Measurements from ENCODE around the gene MAST3. TPM values are rescaled to one million over a fixed set of nuclear protein-coding genes. Genes with fewer than 3 reads are reported as not detected.

Gene MAST3
- total and polyA plus RNA-seq, 2 of the 13 experiments (the other 11 are each of a cell fraction or from before 2014, with no cell fraction given), result 4.1 to 4.6 TPM

- TF ChIP-seq HNRNPK (IDR thresholded peaks at IDR 0.05; ENCODE audit: low read depth, low read length, poor library complexity, severe bottlenecking) (no peak), NAIF1 (CRISPR knock-in tag; IDR thresholded peaks at IDR 0.05; ENCODE audit: borderline replicate concordance) (no peak), ZNF280B (CRISPR knock-in tag; IDR thresholded peaks at IDR 0.05; ENCODE audit: borderline replicate concordance) (no peak), SOX5 (CRISPR knock-in tag; IDR thresholded peaks at IDR 0.05; ENCODE audit: borderline replicate concordance) (peak; percentile 58; the same call in 1 of the 2 replicates), CHCHD3 (CRISPR knock-in tag; IDR thresholded peaks at IDR 0.05) (no peak), GATAD2A (CRISPR knock-in tag; IDR thresholded peaks at IDR 0.05) (peak; percentile 80), HMG20B (CRISPR knock-in tag; conservative IDR thresholded peaks at IDR 0.05) (no peak), MAF1 (CRISPR knock-in tag; IDR thresholded peaks at IDR 0.05; ENCODE audit: borderline replicate concordance) (no peak), SNAPC5 (CRISPR knock-in tag; IDR thresholded peaks at IDR 0.05; ENCODE audit: borderline replicate concordance) (no peak), KDM2A (CRISPR knock-in tag; IDR thresholded peaks at IDR 0.05; ENCODE audit: borderline replicate concordance, low read depth) (peak; percentile 26; the same call in 1 of the 2 replicates), ZNF646 (CRISPR knock-in tag; IDR thresholded peaks at IDR 0.05) (no peak), ARNT (IDR thresholded peaks at IDR 0.05) (no peak), GRHL1 (CRISPR knock-in tag; conservative IDR thresholded peaks at IDR 0.05) (no peak), TBX2 (CRISPR knock-in tag; IDR thresholded peaks at IDR 0.05; ENCODE audit: borderline replicate concordance) (peak; percentile 61), ZNF776 (CRISPR knock-in tag; IDR thresholded peaks at IDR 0.05) (no peak), ZBTB39 (CRISPR knock-in tag; IDR thresholded peaks at IDR 0.05) (no peak), ZNF780A (CRISPR knock-in tag; IDR thresholded peaks at IDR 0.05) (no peak)
Measured at GRCh38 chr19:18135712-18136584, 38.4 kb downstream of the MAST3 start (continued).

All from HepG2 (cell line).